GM11168 (cell line): ENCODE results near the gene ATF7IP2.
"Not testable (repeated sequence)": the region's sequence is repeated elsewhere in the genome, so short reads cannot be mapped to it uniquely, and the experiment has no call there.

ENCODE experiments used
- in situ Hi-C: fragments of 300-500 bp; cut with MboI; formaldehyde crosslinking; loops from one replicate; pipeline ENCODE4 v1.12.0; 2022; ENCODE audit warnings: low sequenced_read_pairs; ENCODE audit not compliant: unreplicated experiment

Gene ATF7IP2

GRCh38 chr16:10429299-10429969 lies 43.6 kb downstream of the ATF7IP2 start:
- in situ Hi-C loops = not testable (repeated sequence)

DNA sequence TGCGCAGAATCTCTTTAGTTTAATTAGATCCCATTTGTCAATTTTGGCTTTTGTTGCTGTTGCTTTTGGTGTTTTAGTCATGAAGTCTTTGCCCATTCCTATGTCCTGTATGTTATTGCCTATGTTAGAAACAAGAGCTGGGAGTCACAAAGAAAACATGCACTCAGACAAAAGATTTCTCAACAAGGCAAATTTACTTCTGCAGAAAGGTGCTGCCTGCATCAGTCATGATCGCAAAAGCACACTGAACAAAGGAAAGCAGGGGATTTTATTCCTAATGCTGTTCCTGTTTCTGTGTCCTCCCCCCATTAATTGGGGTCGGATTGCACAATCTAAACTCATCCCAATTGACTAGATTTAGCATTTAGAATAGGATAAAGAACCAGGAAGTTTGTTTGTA lies 55.9 kb downstream of the ATF7IP2 start:
- in situ Hi-C loops = no loop called here

DNA sequence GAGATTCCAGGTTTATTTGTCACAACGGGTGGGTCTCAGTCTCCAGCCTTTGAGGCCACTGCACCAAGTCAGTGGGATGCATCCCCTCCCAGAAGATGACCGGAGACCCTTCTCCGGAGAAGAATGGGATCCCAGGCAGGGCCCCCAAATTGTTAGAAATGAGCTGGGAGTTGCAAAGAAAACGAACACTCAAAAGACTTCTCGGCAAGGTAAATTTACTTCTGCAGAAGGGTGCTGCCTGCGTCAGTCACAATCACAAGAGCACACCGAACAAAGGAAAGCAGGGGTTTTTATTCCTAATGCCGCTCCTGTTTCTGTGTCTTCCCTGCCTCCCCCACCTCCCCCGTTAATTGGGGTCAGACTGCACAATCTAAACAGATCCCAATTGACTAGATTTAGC lies 61.4 kb downstream of the ATF7IP2 start:
- in situ Hi-C loops = no loop called here

GRCh38 chr16:10452208-10453158 lies 66.6 kb downstream of the ATF7IP2 start:
- in situ Hi-C loops = not testable (repeated sequence)

DNA sequence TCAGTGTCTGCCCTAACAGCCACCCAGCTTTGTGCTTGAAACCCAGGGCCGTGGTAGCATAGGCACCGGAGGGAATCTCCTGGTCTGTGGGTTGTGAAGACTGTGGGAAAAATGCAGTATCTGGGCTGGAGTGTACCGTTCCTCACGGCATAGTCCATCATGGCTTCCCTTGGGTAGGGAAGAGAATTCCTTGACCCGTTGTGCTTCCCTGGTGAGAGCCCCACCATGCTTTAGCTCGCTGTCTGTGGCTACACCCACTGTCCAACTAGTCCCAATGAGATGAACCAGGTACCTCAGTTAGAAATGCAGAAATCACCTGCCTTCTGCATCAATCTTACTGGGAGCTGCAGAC lies 67.3 kb downstream of the ATF7IP2 start:
- in situ Hi-C loops = no loop called here

DNA sequence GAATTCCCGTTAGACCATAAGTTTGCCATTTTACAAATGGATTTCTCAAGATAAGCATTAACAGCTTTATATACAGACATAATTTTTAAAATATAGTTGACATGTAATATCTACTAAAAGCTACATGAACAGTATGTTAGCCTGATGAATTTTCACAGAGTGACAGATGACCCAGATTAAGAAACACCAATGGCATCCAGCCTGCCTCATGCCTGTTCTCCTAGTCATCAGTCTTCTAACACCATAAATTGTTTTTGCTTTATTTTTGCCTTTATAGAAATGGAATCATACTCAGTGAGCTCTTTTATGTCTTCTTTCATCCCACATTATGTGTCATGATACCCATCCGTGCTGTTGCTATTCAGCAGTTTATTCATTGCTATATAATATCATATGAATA lies 80.0 kb downstream of the ATF7IP2 start:
- in situ Hi-C loops = no loop called here

GRCh38 chr16:10466313-10466712 lies 80.5 kb downstream of the ATF7IP2 start:
- in situ Hi-C loops = no loop called here

DNA sequence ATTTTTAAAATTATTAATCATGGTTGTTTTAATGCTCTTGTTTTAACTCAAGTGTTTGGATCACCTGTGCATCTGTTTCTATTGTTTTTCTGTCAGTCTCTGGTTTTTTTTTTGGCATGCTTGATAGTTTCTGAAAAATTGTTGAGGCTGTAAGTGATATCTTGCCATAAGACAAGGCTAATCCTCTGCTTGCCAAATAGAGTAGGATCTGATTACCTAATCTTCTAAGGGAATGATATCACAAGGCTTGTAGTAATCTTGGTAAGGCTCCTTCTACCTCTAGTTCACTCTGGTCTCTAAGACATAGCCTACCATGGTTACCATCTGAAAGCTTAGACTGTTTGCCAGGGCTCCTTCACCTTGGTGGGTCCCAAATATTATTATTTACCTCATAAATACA lies 81.0 kb downstream of the ATF7IP2 start:
- in situ Hi-C loops = no loop called here

- in situ Hi-C loops = not testable (repeated sequence)
Observed at GRCh38 chr16:10476636-10477035, 90.8 kb downstream of the ATF7IP2 start.

DNA sequence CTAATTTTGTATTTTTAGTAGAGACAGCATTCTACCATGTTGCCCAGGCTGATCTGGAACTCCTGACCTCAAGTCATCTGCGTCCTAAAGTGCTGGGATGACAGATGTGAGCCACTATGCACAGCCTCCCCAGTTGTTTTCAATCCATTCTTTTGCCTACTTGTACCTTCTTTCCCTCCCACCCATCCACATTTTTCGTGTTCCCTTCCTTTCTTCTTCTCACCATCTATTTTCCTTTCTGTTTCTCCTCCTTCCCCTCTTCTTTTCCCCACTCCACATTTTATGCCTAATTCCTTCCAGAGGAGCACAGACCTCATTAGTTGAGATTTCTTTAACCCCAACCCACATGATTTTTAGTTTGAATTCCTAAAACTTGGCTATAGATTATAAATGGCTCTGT lies 94.3 kb downstream of the ATF7IP2 start:
- in situ Hi-C loops = no loop called here

- in situ Hi-C loops = no loop called here
Observed at GRCh38 chr16:10485159-10485558, 99.3 kb downstream of the ATF7IP2 start.

- in situ Hi-C loops = no loop called here
Observed at GRCh38 chr16:10485698-10486382, 100.0 kb downstream of the ATF7IP2 start.

GRCh38 chr16:10490141-10490540 lies 104.3 kb downstream of the ATF7IP2 start:
- in situ Hi-C loops = no loop called here

DNA sequence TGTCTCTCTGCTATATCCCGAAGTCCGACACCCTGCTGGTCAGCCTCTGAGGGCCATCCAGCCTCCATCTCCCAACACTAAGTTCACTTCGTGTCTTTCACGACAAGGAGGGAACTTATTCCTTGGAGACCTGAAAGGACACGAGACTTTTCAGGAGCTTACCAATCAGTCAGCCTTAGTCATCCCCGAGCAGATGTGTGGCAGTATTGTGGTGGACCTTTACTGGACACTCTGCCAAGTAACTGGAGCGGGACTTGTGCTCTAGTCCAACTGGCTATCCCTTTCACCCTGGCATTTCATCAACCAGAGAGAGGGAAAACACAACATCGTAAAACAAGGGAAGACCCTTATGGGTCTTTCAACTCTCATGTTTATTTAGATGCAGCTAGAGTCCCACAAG lies 107.4 kb downstream of the ATF7IP2 start:
- in situ Hi-C loops = no loop called here

- in situ Hi-C loops = no loop called here
Observed at GRCh38 chr16:10494343-10495030, 108.6 kb downstream of the ATF7IP2 start.

DNA sequence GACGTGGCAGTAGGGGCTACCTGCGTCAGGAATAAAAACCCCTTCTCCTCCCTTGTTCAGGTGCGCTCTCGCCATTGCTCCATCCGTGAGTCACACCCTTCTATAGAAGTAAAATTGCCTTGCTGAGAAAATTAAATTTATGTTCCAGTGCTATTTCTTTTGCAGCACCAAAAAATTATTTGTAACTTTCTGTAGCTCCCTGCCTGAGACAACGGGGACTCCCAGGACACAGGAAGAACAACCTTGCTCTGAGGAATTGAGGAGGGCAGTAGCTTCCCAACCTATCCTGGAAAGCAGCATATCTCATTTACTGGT lies 109.1 kb downstream of the ATF7IP2 start:
- in situ Hi-C loops = no loop called here

- in situ Hi-C loops = no loop called here
Observed at GRCh38 chr16:10497132-10498101, 111.6 kb downstream of the ATF7IP2 start.

DNA sequence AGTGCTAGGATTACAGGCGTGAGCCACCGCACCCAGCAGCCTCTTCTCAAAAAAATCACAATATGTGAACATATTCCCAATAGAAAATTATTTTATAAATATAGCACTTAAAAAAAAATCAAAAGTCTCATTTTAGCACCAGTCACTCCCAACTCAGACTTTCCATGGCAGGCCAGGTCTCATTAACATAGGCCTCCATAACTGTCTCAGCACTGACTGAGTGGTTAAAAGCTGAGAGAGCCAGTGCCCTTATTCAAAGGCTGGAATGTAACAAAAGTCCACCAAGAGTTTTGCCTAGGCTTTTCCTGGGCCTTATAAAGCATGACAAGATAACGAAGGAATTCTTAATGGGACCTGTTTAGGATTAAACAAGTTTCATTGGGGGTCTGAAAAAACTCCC lies 114.7 kb downstream of the ATF7IP2 start:
- in situ Hi-C loops = no loop called here

DNA sequence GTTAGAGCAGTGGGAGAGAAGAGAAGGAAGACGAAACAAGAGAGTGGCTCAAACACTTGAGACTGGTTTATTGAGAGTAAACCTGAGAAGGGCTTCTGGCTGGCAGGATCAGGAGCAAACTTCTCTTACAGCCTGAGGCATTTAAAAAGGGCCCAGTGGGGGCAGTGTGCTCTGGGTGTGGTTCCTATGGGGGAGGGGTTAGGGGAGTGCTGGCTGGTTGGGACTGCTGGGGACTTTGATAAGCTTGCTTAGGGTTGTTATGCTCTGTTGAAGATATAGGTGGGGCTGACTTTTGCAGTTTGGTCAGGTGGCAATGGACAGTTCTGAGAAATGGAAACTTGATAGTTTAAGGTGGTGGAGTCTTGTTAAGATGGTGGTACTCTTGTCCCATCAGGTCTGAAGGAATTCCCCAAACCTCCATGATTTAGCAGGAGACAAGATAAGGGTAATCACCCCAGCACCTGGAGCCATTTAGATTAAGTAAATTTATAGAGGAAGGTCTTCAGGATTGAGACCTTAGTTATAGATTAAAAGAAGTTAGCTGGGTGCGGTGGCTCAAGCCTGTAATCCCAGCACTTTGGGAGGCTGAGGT lies 115.3 kb downstream of the ATF7IP2 start:
- in situ Hi-C loops = no loop called here
